Cardiac muscle cell (in vitro differentiated cells and primary cell): Measurements from ENCODE around the gene NIPBL. TPM values are rescaled to one million over a fixed set of nuclear protein-coding genes. Genes with fewer than 3 reads are reported as not detected.

Experiments
- DNase-seq, 2 donors: peaks; one replicate each; pipeline versions ENCODE4 v3.0.0 to v3.0.0-alpha.2; 2010 to 2017; ENCODE audit warnings: low read depth in 1 of 2, low spot score in 1 of 2
- H3K27ac ChIP-seq: fragments of 200-600 bp; sonication (generic); 2 replicates; pipeline ENCODE4 v1.5.1; 2016
- H3K27me3 ChIP-seq: fragments of 200-600 bp; sonication (generic); 2 replicates; pipeline ENCODE4 v1.6.0; 2016; ENCODE audit warnings: control low read depth
- H3K36me3 ChIP-seq: fragments of 200-600 bp; sonication (generic); 2 replicates; pipeline ENCODE4 v1.5.1; 2016; ENCODE audit warnings: control low read depth
- H3K4me1 ChIP-seq: fragments of 200-600 bp; sonication (generic); 2 replicates; pipeline ENCODE4 v1.8.1; 2017; ENCODE audit warnings: low read depth, mild to moderate bottlenecking, mixed run types
- H3K4me3 ChIP-seq: fragments of 200-600 bp; sonication (generic); 2 replicates; pipeline ENCODE4 v1.5.1; 2016; ENCODE audit warnings: mild to moderate bottlenecking
- H3K9me3 ChIP-seq: fragments of 200-600 bp; sonication (generic); 2 replicates; pipeline ENCODE4 v1.5.1; 2017; ENCODE audit warnings: low read depth, mild to moderate bottlenecking, control low read depth
- polyA plus RNA-seq: library from polyadenylated mRNA; unstranded; fragments of >200 nt; fragmentation: Nextera tagmentation; extraction: Ambion mirVana; gene quantifications from 2 replicates; pipeline ENCODE4 v1.2.1, GENCODE V29; 2016
- total RNA-seq: library from RNA; depleted of rRNA; stranded (reverse); fragments of >200 nt; gene quantifications from 2 replicates; pipeline ENCODE4 v1.2.3, GENCODE V29; 2016
- TF ChIP-seq, protein P1 (sequence below): IDR thresholded peaks from 2 replicates; pipeline ENCODE4 v1.5.1; 2012; ENCODE audit warnings: low read depth, mild to moderate bottlenecking, low read length

The NIPBL gene
- total and polyA plus RNA-seq, 2 experiments from 2014 or later, result 19.1 to 43.9 TPM

DNA sequence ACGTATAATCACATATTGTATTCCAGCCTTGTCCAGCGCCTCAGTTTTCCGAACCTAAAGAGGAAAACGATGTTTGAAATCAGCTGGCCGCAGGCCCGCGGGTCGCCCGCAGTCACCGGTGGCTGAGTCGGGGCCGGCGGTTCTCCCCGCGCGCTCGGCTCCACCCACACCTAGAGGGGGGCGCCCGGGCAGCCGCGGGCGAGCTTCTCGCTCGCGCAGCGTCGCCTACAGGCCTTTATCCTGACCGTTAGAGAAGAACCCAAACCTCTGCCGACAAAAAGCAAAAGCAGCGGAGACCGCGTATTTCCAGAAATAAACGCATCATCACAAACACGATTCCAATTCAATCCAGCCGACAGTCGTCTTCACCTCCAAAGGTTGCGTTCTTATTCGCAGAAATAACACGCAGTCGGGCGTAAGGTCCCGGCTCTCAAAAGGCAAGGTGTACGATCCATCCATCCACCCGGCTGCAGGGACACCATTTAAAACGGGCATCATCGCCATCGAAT, 725 bp upstream of the NIPBL start:
- Histone ChIP-seq H3K27ac (peak overlapping the region; percentile 99), H3K4me3 (peak overlapping the region; percentile 89), H3K27me3 (no peaks in the 10 kb centered on the region), H3K9me3 (no peaks in the 10 kb centered on the region), H3K36me3 (no peaks in the 10 kb centered on the region), H3K4me1 (peaks cover 29% of the 10 kb centered on the region)
- TF ChIP-seq, protein P1, sequence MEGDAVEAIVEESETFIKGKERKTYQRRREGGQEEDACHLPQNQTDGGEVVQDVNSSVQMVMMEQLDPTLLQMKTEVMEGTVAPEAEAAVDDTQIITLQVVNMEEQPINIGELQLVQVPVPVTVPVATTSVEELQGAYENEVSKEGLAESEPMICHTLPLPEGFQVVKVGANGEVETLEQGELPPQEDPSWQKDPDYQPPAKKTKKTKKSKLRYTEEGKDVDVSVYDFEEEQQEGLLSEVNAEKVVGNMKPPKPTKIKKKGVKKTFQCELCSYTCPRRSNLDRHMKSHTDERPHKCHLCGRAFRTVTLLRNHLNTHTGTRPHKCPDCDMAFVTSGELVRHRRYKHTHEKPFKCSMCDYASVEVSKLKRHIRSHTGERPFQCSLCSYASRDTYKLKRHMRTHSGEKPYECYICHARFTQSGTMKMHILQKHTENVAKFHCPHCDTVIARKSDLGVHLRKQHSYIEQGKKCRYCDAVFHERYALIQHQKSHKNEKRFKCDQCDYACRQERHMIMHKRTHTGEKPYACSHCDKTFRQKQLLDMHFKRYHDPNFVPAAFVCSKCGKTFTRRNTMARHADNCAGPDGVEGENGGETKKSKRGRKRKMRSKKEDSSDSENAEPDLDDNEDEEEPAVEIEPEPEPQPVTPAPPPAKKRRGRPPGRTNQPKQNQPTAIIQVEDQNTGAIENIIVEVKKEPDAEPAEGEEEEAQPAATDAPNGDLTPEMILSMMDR, result peak; percentile 55
- peak; percentile 85 to 88 for DNase-seq

DNA sequence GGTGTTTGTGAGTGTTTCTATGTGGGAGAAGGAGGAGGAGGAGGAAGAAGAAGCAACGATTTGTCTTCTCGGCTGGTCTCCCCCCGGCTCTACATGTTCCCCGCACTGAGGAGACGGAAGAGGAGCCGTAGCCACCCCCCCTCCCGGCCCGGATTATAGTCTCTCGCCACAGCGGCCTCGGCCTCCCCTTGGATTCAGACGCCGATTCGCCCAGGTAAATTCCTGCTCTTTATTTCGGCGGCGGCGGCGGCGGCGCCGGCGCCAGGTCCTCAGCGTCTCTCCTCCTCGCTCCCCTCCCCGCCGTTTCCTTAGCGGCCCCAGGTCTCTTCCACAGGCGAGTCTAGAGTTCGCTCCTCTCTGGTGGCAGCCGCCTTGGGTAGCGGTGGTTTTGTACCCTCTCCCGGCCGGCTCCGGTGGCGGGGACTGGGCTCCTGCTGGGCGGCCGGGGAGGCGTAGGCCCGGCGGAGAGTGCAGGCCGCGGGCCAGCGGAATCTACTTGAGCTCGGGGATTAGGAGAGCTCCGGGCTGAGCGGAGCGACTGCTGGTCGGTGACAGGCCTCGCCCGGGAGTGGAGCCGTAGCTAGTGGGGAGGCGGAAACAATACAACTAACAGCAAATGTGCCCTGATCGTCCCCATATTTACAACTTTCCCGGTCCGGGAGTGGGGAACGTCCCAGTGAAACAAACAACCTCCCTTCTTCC, 547 bp downstream of the NIPBL start:
- H3K27me3 ChIP-seq, result no peaks in the 10 kb centered on the region
- peak; percentile 74 to 77 for DNase-seq
- H3K36me3 ChIP-seq, result no peaks in the 10 kb centered on the region
- peaks cover 36% of the 10 kb centered on the region for H3K4me1 ChIP-seq
- peak overlapping the region; percentile 99 for H3K27ac ChIP-seq
- peak overlapping the region; percentile 89 for H3K4me3 ChIP-seq
- H3K9me3 ChIP-seq, result no peaks in the 10 kb centered on the region
- TF ChIP-seq, protein P1, result no peak

DNA sequence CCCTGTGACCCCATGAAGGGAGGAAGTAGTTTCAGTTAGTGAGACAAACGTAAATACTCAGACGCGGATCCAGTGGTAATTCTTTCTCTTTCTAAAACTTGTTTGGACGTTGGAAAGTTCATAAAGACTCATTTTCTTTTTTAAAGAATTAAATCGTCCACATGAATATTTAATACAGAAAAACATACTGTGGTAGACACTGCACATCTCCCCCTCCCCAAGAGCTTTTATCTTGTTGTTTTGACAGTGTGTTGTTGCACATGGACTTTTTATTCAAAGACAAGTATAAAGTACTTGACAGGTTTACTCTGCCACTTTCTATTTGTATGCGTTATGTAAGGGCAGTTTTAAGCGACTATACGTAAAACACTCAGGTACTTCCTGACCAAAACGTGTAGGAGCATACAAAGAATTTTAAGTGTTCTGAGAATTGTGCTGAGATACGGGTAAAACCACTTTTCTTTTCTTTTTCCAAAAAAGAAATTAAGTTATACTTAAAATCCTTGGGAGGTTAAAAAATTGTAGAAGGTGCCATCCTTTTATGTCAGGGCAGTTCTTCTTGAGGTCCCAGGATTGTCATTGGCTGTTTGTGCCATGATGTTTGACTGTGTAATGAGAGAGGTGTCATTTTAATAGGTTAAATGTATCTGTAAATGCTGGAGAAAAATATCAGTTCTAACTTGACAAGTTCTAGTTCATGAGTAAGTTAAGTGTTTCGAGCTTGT, 1.3 kb downstream of the NIPBL start:
- H3K9me3 ChIP-seq, result no peaks in the 10 kb centered on the region
- no peaks in the 10 kb centered on the region for H3K36me3 ChIP-seq
- peaks cover 36% of the 10 kb centered on the region for H3K4me1 ChIP-seq
- TF ChIP-seq, protein P1, result no peak
- H3K27me3 ChIP-seq, result no peaks in the 10 kb centered on the region
- peak overlapping the region; percentile 89 for H3K4me3 ChIP-seq
- H3K27ac ChIP-seq, result peak overlapping the region; percentile 99
- peak; percentile 21 to 49 for DNase-seq

DNA sequence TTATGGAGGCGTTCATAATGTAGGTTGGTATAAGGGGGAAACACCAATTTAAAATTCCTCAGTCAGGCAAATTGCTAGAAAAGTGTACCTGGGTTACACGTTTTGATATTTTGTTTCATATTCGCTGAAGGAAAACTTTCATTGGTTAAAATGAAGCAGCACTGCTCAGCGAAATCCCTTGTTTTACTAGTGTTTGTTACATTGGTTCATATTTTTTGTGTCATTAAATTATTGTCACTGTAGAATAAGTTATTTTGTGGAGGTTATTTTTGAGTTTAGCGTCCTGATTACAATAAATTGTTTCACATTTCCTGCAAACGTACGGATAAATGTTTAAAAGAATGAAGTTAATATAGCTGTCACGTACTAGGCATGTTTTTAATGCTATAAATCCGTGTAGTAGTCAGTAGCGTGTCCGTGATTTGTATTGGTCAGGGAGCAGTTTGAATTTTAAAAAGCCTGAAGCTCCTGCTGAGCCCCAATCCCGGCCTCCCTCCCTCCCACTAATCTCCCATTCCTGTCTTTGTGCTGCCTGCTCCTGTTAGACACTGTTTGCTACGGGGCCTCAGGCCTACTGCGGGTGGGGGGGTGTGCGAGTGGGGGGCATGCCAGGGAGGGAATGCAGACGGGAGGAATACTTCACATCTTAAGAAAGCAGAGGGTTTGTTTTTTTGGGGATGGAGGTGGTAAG, 2.0 kb downstream of the NIPBL start:
- DNase-seq, result peak; percentile 68 to 84
- peak overlapping the region; percentile 99 for H3K27ac ChIP-seq
- TF ChIP-seq, protein P1, result no peak
- peak overlapping the region; percentile 89 for H3K4me3 ChIP-seq
- H3K9me3 ChIP-seq, result no peaks in the 10 kb centered on the region
- no peaks in the 10 kb centered on the region for H3K27me3 ChIP-seq
- no peaks in the 10 kb centered on the region for H3K36me3 ChIP-seq
- peaks cover 40% of the 10 kb centered on the region for H3K4me1 ChIP-seq

DNA sequence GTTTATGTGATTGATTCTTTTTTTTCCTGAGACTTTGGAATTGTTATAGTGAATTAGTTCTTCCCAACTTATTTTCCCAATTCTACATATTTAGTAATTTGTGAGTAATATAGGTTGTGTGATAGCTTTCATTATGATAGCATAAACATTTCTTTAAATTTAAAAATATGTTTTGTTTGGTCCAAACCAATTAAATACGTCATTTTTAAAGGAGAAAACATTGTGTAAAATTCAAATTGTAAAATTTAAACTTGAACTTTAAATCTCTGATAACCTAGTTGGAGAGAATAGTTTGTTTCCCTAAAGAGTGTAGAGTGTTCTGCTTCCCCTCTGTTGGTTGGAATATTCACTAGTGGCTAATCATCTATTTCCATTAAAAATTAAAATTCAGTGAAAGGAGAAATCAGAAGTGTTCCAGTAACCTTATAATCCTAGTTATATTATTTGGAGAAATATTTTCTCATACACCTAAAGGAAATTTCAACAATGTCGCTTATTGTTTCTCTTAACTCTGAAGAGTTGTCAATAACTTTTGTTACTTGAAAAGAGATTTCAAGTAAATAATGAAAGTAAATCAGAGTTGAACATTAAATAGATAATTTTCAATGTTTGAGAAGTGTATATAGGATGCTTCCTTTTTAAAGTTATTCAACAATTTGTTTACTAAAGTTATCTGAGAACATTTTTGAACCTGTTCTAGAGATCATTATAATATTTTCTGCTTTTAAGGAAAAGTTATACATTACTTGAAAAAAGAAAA, 2.9 kb downstream of the NIPBL start:
- H3K4me3 ChIP-seq, result peak overlapping the region; percentile 89
- no peak for DNase-seq
- no peaks in the 10 kb centered on the region for H3K27me3 ChIP-seq
- no peaks in the 10 kb centered on the region for H3K36me3 ChIP-seq
- H3K27ac ChIP-seq, result peak overlapping the region; percentile 99
- no peaks in the 10 kb centered on the region for H3K9me3 ChIP-seq
- TF ChIP-seq, protein P1, result no peak
- H3K4me1 ChIP-seq, result peaks cover 37% of the 10 kb centered on the region
